Neural crest cell (in vitro differentiated cells): ENCODE data around the gene SUGCT. TPM values are rescaled to one million over a fixed set of nuclear protein-coding genes. Genes with fewer than 3 reads are reported as not detected.

ENCODE experiments used
- DNase-seq: peaks from one replicate; pipeline ENCODE4 v3.0.0; 2021; ENCODE audit warnings: low read depth, mixed read lengths, low spot score
- H3K27ac Mint-ChIP-seq: one replicate; pipeline ENCODE4 v1.8.0; 2021; ENCODE audit warnings: mild to moderate bottlenecking, mixed read lengths; ENCODE audit not compliant: unreplicated experiment
- H3K27me3 Mint-ChIP-seq: 2 replicates; pipeline ENCODE4 v1.8.0; 2021; ENCODE audit warnings: low read depth, mild to moderate bottlenecking, mixed read lengths
- H3K36me3 Mint-ChIP-seq: 2 replicates; pipeline ENCODE4 v1.8.0; 2021; ENCODE audit warnings: low read depth, mild to moderate bottlenecking, mixed read lengths
- H3K4me1 Mint-ChIP-seq: 2 replicates; pipeline ENCODE4 v1.8.0; 2021; ENCODE audit warnings: mixed read lengths
- H3K4me3 Mint-ChIP-seq: one replicate; pipeline ENCODE4 v1.8.0; 2021; ENCODE audit warnings: mild to moderate bottlenecking, mixed read lengths
- H3K9me3 Mint-ChIP-seq: 2 replicates; pipeline ENCODE4 v1.8.0; 2021; ENCODE audit warnings: mixed read lengths
- CTCF ChIP-seq: fragments of 200-600 bp; sonication (generic); conservative IDR thresholded peaks from 2 replicates; pipeline ENCODE4 v1.5.0; 2021; ENCODE audit warnings: antibody characterized with exemption, mild to moderate bottlenecking
- total RNA-seq: library from RNA; stranded (reverse); gene quantifications from 2 replicates; pipeline ENCODE4 v1.2.1, GENCODE V29; 2021

SUGCT gene
- total RNA-seq, 1 donor from 2014 or later, result 5.9 TPM

DNA sequence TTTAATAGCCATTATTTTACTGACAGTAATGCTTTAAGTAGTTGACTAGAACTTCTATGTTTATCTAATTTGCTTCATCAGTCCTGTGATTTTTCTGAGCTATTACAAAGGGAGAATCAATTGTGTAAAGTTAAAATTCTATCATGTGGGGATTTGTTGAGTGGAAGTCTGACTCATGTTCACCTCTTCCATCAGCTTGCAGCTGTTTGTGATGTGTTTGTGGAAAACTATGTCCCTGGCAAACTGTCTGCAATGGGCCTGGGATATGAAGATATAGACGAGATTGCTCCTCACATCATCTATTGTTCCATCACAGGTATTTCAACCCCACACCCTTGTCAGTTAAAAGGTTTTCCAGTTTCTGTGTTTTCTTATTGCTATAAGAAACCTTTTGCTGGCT lies 59.9 kb downstream of the SUGCT start:
- no peak for DNase-seq
- Mint-ChIP-seq H3K27me3 (no peaks in the 10 kb centered on the region), H3K27ac (no peak overlapping the region), H3K4me1 (peaks cover 5% of the 10 kb centered on the region), H3K4me3 (no peak overlapping the region), H3K36me3 (no peaks in the 10 kb centered on the region), H3K9me3 (no peaks in the 10 kb centered on the region)
- TF ChIP-seq CTCF, result no peak

DNA sequence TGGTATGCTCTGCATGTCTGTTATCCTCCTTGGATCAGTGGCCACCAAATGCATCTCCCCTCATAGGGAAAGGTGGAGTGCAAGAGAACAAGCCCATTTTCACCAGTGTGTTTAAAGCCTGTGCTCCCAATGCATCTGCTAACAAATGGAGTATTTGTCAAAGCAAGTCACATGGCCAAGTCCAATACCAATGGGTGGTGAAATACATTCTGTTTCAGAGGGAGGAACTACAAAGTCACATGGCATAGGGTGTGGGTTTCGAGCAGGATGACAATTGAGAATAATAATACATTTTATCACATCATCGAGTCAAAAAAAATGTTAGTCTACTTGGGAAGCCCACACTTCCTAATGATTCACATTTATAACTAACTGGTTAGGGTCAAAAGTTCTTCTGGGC lies 62.7 kb downstream of the SUGCT start:
- H3K4me1 Mint-ChIP-seq, result peaks cover 12% of the 10 kb centered on the region
- no peak for TF ChIP-seq CTCF
- H3K9me3 Mint-ChIP-seq, result no peaks in the 10 kb centered on the region
- no peak overlapping the region for H3K27ac Mint-ChIP-seq
- DNase-seq, result no peak
- H3K36me3 Mint-ChIP-seq, result no peaks in the 10 kb centered on the region
- no peaks in the 10 kb centered on the region for H3K27me3 Mint-ChIP-seq
- no peak overlapping the region for H3K4me3 Mint-ChIP-seq

GRCh38 chr7:40199076-40199802 lies 64.4 kb downstream of the SUGCT start:
- H3K4me3 Mint-ChIP-seq, result no peak overlapping the region
- no peaks in the 10 kb centered on the region for H3K27me3 Mint-ChIP-seq
- peak; percentile 50 for TF ChIP-seq CTCF
- H3K4me1 Mint-ChIP-seq, result peaks cover 12% of the 10 kb centered on the region
- no peak for DNase-seq
- H3K36me3 Mint-ChIP-seq, result no peaks in the 10 kb centered on the region
- no peak overlapping the region for H3K27ac Mint-ChIP-seq
- H3K9me3 Mint-ChIP-seq, result no peaks in the 10 kb centered on the region

- H3K4me1 Mint-ChIP-seq, result peaks cover 12% of the 10 kb centered on the region
- no peaks in the 10 kb centered on the region for H3K36me3 Mint-ChIP-seq
- H3K27ac Mint-ChIP-seq, result no peak overlapping the region
- TF ChIP-seq CTCF, result no peak
- no peaks in the 10 kb centered on the region for H3K27me3 Mint-ChIP-seq
- no peaks in the 10 kb centered on the region for H3K9me3 Mint-ChIP-seq
- no peak for DNase-seq
- no peak overlapping the region for H3K4me3 Mint-ChIP-seq
These were observed 66.0 kb downstream of the SUGCT start for GRCh38 chr7:40200791-40201190.

DNA sequence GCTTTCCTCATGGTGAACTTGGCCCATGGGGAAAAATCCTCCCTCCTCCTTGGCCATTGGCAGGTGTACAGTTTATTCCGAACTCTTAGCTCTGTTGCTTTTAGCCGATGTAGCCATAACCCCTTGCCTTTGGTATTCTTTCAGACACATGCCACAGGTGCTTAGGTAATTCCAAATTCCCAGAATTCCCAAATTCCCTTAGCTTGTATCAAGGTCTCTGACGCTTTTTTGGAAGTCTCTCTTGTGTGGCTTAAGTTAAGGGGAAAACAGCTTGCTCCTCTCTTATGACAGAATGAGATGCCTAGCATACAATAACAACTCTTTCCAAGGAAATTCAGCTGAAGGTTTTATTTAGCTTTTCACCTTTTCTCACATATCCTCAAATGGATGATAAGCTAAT lies 68.0 kb downstream of the SUGCT start:
- no peak for TF ChIP-seq CTCF
- no peak for DNase-seq
- Mint-ChIP-seq H3K27me3 (no peaks in the 10 kb centered on the region), H3K36me3 (no peaks in the 10 kb centered on the region), H3K4me3 (no peak overlapping the region), H3K27ac (no peak overlapping the region), H3K4me1 (peaks cover 12% of the 10 kb centered on the region), H3K9me3 (no peaks in the 10 kb centered on the region)
